ENCODE data around the gene ADA.
A peak's percentile ranks its signal among the peaks of the same experiment; 100 is the strongest.

DNA sequence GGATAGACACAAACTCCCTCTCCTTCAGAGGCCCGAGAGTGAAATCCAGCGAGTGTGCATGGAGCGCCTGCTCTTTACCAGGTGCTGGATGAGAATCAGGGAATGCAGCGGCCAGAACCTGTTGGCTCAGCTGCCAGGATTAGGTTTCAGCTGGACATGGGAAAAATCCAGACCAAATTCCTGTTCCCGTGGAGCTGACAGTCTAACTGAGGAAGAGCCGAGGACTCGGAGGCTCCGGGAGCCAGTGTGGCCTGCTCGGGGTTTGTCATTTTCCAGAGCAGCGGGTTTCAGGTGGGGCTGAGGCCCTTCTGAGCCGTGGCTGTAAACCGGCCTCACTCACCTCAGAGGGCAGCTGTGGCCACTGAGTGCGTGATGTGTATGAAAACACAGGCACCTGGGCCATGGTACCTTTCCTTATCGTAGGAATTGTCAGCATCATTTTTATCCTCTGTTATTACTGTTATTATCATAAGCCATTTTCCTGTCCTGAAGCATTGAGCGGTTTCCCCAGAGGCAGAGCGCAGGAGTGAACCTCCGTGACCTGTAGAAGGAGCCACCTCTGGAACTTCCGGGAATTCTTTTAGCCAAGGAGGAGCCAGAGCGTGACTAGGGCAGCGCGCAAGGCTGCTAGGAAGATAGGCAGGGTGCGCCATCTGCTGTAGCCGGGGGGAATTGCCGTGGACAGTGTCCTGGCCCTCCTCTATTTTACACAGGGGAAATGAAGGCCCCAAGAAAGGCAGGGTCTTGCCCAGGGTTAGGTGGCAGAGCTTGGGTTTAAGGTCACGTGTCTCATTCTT is 41.8 kb downstream of the ADA start:
- TF ChIP-seq CTCF (optimal IDR thresholded peaks at IDR 0.05 in 1 of 3, IDR thresholded peaks at IDR 0.05 in 1 of 3, conservative IDR thresholded peaks at IDR 0.05 in 1 of 3; ENCODE audit: extremely low read depth in 1 of 3, insufficient read depth in 2 of 3, low read length in 3 of 3): peak; percentile 95 to 100 (median 99)
- no peak for TF ChIP-seq EZH2 (IDR thresholded peaks at IDR 0.05; ENCODE audit: low read length)

Data from keratinocyte (primary cell).